Stimulated activated CD4-positive, alpha-beta T cell treated with anti-CD3 and anti-CD28 coated beads, Interleukin-1b, Interleukin-23, amount 100 ng/mL, for 4 hours (primary cell): ENCODE measurements around the gene ILK.

Source experiments
- DNase-seq, 2 donors: peaks; one replicate each; pipeline ENCODE4 v3.0.0-alpha.2; 2020; ENCODE audit warnings: low read depth in 2 of 2

ILK gene

DNA sequence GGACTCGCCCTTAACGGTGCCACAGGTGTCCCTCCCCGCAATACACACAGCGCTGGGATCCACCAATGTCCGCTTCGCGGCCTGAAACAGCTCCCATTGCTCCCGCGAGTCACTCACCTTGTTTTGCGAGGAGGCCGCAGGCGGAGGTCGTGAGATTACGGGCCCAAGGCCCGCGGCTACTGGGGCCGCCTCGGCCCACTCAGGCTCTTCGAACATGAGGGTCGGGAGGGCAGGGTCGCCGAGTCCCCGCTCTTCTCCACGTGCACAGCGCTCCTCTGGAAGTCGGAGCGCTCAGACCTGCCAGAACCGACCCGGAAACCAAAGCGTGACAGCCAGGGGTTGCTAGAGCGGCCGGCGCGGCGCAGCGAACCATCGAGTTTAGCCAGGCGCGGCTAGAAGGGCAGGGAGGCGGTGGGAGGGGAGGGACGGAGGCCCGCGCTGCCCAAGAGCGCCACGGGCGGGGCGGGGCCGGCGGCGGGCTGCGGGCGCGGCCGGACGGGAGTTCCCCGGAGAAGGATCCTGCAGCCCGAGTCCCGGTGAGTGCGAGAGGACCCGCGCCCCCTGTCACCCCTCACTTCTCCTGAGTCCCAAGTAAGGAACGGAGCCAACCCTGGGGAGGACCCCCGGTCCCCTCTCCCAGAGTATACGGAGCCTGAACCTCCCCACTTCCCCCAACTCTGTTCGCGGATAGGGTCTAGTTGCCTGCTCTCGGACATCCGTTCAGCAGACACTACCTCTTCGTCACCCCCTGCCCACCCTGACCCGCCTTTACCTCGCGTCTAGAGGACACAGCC, at the start of gene ILK, which contains the start of gene RRP8:
ILK (plus strand) TSS at position 488 of the 794 bp plus-strand sequence. CDS start 498 bp downstream, outside the sequence.
RRP8 (minus strand) TSS at position 330 of the 794 bp plus-strand sequence; CDS start at position 216, 114 bp downstream.
- DNase-seq = peak; percentile 71 to 78

DNA sequence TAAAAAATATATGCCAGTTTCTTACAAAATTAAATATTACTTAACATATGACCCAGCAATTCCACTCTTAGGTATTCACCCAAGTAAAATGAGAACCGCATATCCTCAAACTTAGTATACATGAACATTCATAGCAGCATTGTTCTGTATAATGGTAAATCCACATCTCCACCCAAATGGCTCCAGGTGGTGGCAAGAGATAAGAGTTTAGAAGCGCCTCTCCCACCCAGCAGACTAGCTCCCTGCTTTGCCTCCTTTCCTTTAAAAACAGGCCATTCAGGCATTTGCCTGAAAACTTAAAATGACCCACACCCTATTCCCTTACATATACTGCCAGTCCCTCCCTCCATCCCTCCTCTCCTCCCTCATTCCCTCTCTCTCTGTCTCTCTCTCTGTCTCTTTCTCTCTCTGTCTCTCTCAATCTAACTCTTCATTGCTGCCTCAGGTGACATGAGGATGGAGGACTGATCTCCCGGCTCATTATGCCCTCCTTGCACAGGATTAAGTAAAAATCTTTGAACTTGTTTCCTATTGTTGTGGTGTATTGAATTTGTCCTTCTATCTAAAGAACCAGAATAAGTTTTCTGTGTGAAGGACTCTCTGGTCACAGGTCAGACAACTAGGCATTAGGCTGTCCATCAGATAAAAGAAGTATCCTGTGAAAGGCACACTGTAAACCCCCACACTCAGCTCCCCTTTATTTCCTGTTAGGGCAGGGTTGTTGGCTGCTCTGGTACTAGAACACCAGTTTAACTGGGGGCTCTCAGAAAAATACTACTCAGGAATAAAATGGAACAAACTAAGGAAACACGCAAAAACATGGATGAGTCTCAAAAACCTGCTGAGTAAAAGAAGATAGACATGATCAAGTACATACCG, 48.5 kb upstream of the ILK start:
- DNase-seq = no peak

DNA sequence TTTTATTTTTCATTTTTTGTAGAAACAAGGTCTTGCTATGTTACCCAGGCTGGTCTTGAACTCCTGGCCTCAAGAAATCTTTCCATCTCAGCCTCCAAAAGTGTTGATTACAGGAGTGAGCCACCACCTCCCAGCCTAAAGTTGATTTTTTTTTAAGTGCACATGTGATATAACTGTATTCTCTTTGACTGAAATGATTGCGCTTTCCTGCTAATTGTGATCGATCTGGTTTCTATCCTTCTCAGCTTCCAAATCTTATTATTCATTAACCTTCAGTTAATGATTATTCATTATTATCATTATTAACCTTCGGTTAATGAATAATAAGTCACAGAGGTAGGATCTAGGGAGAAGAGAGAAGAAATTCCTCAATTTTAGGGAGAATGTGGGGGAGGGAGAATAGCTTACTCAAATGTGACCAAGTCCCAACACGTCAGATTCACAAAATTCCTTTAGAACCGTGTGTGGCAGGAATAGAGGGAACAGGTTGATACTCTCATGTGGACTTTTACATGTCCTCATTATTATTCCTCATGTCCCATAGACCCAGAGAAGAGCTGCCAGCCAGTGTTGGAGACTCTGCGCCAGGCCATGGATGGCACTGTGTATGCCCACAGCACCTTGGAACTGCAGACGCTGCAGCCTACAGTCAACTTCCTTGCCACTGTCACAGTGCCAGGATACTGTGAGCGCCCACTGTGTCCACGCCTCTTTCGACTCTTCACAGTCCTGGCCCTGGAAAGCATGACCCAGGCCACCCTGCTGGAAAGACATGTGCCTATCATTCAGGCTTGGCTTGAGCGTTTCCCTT, 47.2 kb upstream of the ILK start:
- DNase-seq = no peak

DNA sequence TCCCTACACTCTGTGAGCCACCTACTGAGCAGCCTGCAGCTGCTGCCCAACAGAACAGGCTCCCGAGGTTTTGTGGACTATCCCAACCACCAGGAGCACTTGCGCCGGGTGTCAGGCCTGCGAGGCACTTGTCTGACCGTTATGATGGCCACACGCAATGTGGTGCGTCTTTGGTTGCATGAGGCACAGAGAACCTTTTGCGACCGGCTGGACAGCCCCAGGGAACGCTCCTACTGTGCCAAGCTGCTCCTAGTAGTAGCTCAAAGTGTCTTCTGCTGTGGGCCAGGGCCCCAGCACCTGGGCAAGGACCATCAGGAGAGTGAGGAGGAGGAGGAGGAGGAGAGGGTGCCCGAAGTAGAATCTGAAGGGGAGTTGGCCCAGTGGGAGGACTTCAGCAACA, 46.5 kb upstream of the ILK start:
- no peak for DNase-seq

DNA sequence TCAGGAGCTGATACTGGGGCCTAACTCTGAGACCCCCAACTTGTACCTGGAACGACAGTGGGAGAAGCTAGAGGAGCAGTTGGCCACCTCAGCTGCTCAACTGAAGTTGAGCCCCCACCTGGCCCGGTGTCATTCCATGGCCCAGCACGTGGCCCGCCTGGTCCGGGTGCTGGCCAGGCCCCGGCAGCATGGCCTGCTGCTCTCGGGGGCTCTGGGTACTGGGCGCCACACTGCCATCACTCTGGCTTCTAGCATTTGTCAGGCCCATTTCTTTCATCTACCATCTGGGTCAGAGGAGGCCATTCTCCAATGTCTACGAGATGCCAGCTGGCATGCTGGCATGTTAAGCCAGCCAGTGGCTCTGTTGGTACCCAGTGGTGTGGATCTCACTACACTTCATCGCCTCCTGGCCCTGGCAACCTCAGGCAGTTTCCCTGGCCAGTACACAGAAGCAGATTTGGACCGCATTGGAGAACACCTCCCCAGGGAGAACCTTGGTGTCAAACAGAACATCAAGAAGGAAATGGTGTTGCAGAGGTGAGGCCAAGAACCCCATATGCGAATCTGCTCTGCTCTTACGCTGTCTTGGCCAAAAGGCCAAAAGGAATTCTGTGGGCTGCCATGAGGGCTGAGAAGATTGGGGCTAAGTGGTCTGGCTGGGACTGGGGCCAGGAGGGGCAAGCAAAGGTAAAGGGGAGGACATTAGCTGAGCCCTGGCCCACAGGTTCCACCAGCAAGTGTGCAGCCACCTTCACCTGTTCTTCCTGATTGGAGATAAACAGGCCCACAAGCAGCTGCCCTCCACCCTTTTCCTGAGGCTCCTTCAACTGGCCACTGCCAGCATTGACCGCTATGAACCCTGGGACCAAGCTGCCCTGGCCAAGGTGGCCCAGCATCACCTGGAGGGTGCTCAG, 45.6 kb upstream of the ILK start:
- no peak for DNase-seq

DNA sequence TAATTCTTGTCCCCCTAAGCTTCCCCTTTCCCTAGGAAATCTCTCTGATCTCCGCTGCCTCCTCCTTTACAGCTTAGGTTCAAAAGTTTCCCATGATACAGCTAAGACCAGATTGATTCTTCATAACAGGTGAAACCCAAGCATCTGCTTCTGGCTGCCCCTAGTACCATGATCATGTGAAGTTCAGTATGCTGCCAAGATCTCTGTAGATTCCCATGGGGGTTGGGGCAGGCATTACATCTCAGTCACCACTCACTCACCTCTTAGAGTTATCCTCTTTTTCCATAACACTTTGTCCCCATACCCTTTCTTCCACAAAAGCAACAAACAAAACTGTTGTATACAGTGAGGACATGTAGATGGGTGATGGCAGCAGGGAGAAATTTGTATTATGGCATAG, 44.2 kb upstream of the ILK start:
- no peak for DNase-seq

DNA sequence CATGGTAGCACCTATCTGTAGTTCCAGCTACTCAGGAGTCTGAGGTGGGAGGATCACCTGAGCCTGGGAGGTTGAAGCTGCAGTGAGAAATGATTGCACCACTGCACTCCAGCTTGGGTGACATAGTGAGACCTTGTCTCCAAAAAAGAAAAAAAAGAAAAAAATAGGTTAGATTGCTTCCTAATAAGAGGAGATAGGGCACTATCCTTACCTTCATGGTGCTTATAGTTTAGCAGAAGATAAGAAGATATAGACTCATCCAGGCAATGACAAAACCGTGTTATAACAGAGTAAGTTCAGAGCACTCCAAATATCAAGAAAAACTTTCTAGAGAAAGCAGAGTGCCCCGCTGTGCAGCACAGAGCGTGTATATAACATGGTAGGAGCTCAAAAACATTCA, 42.3 kb upstream of the ILK start:
- DNase-seq = no peak

DNA sequence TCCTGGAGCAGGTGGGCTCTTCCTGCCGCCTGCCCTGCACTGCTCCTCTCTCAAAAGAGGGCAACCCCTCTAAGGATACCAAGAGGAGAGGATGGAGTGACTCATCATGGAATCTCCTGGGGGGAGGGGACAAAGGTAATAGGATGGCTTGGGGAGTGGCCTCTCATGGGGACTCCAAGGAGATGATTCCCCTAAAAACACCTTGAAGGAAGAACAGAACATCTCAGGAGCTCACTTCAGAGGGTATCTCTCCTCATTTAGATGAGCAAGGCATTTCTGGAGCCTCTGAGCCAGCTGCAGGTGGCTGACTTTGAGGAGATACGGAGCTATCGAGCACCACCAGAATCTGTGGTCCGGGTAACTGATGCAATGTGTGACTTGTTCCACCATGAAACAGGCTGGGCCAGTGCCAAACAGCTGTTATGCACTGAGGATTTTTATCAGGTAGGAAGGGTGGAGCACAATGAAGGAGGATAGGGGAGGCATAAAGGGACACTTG, 40.4 kb upstream of the ILK start:
- no peak for DNase-seq

DNA sequence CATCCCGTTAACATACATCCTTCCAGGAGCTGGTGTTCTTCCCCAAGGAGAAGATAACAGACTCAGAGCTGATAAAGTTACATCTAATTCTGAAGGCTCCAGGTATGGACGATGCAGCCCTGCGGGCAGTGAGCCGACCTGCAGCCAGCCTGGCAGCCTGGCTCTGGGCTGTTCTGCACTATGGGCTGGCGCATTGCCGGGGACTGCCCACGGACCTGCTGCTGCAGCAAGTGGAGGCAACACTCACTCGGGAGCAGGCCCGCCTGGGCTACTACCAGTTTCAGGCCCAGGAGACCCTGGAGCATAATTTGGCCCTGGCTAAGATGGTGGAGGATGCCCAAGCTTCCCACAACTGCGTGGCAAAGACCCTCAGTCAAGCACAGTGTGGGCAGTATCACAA, 39.9 kb upstream of the ILK start:
- no peak for DNase-seq

DNA sequence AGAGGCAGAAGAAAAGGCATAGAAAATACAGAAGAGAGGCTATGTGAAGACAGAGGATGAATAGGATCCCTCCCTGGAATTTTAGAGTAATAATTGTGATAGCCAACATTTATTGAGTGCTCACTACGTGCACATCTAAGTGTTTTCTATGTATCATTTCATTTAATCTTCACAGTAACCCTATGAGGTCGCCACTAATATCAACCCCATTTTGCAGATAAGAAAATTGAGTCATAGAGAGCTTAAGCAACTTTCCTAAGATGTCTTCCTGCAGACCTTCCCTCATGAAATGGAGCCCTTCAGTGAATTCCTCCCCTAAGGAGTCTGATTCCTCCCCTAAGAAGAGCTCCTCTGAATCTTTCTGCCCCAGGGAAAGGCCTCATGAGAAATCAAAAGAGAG, 38.2 kb upstream of the ILK start:
- no peak for DNase-seq

DNA sequence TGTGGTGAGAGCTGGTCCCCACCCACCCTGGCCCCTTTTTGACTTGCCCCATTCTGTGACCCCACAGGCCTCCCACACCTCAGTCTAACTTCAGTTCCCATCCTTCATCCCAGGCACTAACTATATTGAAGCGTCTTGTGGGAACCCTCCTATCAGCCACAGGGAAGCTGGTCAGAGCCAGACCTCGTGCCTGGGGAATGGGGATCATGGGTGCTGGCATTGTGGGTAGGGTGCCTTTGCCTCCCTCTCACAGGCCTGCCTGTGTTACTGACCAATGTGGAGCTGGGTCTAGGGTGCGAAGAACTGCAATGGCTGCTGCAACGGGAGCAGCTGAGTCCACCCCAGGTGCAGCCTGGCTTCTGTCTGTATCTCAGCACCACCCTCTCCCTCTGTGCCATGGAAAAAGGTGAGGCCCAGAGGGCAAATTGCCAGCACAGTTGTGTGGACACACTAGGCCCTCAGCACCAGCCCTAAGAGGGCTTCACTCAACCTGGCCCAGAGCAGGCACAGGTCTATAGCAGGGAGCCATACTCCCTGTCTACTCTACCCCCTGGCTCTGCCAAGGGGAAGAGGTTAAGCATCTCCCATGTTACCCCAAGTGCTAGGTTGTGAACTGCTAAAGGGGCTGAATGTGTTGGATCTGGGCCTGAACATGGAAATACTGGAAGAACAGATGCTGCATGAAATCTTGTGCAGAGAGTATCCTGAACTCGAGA, 37.4 kb upstream of the ILK start:
- DNase-seq = no peak

DNA sequence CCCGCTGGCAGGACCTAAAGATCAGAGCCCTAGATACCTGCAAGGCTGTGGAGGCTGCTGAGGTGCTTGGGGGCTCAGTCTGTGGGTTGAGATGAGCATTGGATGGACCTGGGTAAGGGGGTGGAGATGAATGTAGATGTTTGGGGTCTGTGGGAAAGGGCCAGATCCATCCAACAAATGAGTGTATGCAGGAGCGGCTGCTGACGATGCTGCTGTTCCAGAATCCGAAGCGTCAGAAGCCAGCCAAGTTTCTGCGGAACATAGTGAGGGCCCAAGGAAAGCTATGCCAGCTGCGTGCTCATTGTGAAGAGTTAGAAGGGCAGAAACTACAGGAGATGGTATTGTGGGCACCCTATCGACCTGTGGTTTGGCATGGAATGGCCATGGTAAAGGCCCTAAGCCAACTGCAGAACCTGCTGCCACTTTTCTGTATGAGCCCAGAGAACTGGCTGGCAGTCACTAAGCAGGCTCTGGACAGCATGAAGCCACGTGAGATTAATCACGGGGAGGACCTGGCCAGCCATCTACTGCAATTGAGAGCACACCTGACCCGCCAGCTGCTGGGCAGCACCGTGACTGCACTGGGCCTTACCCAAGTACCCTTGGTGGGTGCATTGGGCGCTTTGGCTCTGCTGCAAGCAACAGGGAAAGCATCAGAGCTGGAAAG, 36.7 kb upstream of the ILK start:
- no peak for DNase-seq

DNA sequence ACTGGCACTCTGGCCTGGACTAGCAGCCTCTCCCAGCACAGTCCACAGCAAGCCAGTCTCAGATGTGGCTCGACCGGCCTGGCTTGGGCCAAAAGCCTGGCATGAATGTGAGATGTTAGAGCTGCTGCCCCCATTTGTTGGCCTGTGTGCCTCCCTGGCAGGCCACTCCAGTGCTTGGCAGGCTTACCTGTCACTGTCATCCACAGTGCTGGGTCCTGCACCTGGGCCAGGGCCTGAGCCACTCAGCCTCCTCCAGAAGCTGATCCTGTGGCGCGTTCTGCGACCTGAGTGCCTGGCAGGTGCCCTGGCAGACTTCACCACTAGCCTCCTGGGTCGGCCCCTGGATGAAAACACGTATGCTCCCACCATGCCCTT, 36.2 kb upstream of the ILK start:
- DNase-seq = no peak

DNA sequence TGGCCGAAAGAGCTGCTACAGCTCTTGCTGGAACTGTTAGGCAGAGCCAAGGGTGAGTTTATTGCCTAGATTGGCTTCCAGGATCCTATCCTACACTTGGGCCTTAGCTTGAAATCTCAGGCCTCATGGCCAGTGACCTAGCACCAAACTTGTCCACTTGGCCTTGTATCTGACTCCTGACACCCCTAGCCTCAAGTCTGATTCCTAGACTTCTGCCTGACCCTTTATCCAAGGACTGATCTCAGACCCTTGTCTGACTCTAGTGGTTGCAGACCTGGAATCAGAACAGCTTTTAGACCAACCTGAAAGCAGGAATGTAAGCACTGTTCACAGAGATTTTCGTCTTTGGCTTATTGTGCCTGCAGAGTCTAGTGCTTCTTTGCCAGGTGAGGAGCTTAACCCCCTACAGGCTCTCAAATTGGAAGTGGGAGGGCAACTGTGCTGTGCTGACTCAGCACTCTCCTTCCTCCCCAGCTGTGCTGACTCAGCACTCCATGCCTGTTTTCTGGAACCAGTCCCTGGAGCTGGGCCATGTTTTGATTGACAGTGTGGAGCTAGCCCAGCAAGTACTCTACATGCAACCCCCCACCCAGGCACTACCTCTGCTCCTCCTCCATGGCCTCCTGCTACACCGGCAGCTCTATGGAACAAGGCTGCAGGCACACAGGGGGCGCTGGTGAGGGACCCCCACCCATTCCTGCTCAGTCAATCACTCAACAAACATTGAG, 35.2 kb upstream of the ILK start:
- DNase-seq = no peak

DNA sequence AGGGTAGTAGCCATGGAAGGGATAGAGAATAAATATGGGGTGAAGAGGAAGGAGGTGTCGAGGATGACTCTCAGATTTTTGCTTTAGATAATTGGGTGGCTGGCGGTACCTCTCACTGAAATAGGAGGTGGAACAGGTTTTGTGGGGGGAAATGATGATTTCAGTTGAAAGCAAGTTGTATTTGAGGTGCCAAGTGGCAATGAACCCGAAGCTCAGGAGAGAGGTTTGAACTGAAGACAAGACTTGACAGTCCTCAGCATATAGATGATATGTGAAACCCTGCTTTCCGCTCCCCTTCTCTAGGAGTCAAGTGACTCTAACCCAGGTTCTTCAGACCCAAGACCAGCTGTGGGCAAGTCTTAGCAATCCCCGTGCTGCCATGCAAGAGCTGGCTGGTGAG, 33.9 kb upstream of the ILK start:
- no peak for DNase-seq

DNA sequence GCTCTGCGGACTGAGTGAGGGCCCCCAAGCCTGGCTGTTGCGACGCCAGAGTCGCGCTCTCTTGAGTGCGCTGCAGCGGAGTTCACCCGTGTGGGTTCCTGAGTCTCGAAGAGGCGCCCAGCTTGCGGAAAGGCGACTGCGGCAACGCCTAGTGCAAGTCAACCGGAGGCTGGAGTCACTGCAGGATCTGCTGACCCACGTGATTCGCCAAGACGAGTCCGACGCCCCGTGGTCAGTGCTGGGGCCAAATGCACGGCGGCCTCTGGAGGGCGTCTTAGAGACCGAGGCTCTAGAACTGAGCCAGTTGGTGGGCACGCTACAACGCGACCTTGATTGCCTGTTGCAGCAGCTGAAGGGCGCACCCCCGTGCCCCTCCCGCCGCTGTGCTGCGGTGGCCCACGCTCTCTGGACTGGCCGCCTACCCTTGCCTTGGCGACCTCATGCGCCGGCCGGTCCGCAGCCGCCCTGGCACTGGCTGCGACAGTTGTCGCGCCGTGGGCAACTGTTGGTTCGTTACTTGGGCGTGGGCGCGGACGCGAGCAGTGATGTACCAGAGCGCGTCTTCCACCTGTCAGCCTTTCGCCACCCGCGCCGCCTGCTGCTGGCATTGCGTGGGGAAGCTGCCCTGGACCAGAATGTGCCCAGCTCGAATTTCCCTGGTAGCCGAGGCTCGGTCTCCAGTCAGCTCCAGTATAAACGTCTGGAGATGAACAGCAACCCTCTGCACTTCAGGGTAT, 32.7 kb upstream of the ILK start:
- DNase-seq = no peak

DNA sequence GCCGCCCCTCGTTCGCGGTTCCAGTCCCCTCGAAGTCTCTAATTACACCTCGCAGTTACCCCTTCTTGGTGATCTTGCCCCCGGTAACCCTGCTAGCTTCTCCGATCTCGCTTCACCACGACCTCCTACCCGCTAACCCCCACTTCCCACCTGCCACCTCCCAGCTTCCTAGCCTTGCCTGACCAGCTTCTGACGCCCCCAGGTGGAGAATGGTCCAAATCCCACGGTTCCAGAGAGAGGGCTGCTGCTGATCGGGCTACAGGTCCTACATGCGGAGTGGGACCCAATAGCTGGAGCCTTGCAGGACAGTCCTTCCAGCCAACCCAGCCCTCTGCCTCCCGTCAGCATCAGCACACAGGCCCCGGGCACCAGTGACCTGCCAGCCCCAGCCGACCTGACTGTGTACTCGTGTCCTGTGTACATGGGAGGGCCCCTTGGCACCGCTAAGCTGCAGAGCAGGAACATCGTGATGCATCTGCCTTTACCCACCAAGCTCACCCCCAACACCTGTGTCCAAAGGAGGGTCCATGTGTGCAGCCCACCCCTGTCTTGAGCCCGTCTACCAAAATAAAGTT, 32.1 kb upstream of the ILK start:
- no peak for DNase-seq

DNA sequence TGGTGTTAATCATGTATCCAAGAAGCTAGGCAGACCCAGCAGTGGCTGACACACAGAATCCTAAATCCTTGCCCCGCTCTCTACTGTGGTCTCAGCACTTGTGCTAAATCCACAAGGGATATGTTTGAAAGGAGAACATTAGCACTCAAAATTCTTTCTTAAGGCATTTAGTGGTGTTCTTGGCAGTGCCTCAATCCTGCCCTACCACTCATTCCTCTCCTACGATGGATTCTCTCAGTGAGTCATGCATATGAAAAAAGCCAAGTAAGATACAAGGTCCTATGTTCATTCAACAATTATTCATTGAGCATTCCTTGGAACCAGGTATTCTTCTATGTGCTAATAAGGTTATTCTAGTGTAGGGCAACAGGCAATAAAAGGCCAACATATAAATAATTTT, 31.4 kb upstream of the ILK start:
- no peak for DNase-seq
